Stomach (tissue), 4 donors: ENCODE results near the gene DGKD.

Source experiments
- CTCF ChIP-seq, 7 experiments: fragments of 450-650 bp in 4 of 7; fragments of 200-600 bp in 3 of 7; sonication (generic) in 3 of 7; IDR thresholded peaks; one replicate each; pipeline ENCODE4 v1.5.1; 2016 to 2019; ENCODE audit warnings: antibody characterized with exemption in 7 of 7, control low read depth in 2 of 7, mild to moderate bottlenecking in 1 of 7
- EP300 ChIP-seq: sonication (generic); formaldehyde crosslinking; IDR thresholded peaks from one replicate; pipeline ENCODE4 v1.6.1; 2017; ENCODE audit warnings: antibody characterized with exemption
- POLR2A ChIP-seq, 4 donors: fragments of 450-650 bp; IDR thresholded peaks; one replicate each; pipeline ENCODE4 v1.6.1; 2016; ENCODE audit warnings: antibody characterized with exemption in 4 of 4, control low read depth in 2 of 4, mild to moderate bottlenecking in 1 of 4, moderate library complexity in 1 of 4
- POLR2AphosphoS5 ChIP-seq, 3 donors: sonication (generic); formaldehyde crosslinking; IDR thresholded peaks; one replicate each; pipeline ENCODE4 v1.6.1; 2016; ENCODE audit warnings: antibody characterized with exemption in 3 of 3

DNA sequence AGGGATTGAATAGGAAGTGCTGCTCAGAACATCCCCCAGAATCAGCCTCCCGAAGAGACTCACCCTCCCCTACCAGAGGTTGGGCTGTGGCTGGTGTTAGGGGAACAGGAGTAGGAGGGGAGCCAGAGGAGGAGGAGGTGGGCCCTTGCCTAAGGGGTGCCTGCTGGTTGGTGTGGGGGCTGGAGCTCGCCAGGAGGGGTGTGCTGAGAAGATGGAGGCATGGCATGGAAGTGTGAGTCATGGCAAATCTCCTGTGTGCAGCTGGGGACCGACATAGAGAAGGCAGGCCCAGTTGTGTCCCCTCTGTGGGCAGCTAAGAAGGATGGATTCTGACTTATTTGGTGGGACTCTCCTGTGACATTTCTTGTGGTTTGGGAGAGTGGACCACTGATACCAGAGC, 73.7 kb downstream of the DGKD start:
- TF ChIP-seq POLR2AphosphoS5 (IDR thresholded peaks at IDR 0.05) (no peak), EP300 (no peak), CTCF (IDR thresholded peaks at IDR 0.05) (no peak), POLR2A (IDR thresholded peaks at IDR 0.05) (no peak)
